GM19467 (cell line): ENCODE data around the gene ARID3A.
A peak's percentile ranks its signal among the peaks of the same experiment; 100 is the strongest.
"Not testable (repeated sequence)": the region's sequence is repeated elsewhere in the genome, so short reads cannot be mapped to it uniquely, and the experiment has no call there.

ENCODE experiments used
- ATAC-seq: cut with Tn5 transposase; IDR thresholded peaks from one replicate; pipeline ENCODE4 v1.9.1; 2021; ENCODE audit warnings: mild to moderate bottlenecking, moderate library complexity; ENCODE audit not compliant: unreplicated experiment

Gene ARID3A

GRCh38 chr19:945401-946252 is 19.8 kb downstream of the ARID3A start:
- ATAC-seq = no peak

DNA sequence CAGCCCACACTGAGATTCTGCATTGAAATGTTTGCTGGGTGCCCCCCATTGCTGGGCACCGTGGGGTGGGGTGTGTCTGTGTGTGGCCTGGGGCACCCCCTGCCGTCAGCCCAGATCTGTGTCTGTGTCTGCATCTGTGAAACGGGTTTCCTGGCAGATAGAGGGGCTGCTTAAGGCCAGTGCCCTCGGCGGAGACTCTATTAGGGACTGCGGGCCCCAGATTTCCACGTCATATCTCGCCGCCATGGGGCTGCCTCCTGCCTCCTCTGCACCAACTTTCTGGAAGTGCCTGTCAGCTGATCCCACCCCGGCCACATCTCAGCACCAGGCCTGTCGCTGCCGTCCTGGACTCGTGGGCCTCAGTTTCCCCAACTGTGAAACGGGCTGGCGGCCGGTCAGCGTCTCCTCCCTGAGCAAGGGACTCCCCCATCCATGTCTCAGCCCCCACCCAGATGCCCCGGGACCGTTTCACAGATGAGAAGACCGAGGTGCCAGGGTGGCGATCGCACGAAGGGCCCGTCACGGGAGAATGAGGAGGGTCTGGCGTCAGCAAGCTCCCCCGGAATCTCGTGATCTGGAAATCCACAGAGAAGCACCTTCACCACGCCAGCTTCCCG is 21.4 kb downstream of the ARID3A start:
- ATAC-seq = no peak

DNA sequence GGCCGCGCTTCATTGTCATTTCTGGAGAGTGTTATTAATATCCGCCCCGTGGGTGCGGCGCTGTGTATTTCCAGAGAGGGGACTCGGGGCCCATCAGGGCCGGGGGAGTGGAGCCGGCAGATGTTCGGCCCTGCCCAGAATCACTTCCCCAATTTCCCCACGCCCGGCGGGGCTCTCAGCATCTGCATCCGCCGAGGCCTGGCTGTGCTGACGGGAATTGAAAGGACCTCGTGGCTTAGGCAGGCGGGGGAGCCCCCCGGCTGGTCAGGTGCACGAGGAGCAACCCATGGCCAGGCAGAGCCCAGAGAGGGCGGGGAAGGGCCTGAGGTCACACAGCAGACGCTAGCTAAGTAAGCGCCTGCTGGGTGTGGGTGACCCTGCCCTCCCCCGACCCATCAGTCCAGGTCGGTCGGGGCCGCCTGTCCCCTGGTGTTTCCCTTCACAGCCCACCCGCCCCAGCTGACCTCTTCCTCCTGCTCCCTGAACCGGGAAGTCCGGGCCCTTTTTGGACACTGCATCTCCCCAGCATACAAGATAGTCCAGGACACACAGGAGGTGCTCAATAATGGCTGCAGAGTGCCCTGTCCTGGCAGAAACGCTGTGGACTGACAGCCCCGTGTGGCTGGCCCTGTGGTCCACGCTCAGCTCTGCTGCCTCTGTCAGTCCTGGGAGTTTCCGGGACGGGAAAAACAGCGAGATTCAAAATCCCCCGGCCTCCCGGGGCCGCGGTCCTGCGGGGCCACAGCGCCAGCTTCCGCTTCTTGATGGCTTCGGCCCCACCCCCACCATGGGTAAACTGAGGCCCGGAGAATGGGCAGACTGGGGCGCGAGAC is 22.1 kb downstream of the ARID3A start:
- peak; percentile 66 for ATAC-seq

- ATAC-seq = no peak
These were observed 23.1 kb downstream of the ARID3A start for GRCh38 chr19:948842-949496.

DNA sequence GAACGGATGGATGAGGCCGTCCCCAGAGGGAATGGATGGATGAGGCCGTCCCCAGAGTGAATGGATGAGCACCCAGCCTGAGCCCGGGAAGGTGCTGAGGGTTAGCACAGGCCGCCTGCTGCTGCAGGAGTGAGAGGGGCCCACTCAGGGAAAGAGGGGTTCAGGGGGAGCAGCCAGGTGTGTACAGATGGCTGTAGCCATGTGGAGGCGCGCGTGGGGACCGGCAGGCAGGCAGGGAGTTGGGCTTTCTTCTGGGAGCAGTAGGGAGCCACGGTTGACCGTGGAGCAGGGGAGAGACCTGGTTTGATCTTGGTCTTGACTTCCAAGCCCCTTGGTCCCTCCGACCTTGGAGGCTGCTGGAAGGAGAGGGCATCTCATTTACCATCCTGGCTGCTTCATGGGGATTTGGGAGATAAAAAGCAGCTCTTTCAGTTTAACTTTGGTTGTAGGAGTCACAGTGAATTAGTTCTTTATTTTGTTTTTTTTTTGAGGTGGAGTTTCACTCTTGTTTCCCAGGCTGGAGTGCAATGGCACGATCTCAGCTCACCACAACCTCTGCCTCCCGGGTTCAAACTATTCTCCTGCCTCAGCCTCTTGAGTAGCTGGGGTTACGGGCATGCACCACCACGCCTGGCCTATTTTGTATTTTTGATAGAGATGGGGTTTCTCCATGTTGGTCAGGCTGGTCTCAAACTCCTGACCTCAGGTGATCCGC is 24.7 kb downstream of the ARID3A start:
- ATAC-seq = no peak

DNA sequence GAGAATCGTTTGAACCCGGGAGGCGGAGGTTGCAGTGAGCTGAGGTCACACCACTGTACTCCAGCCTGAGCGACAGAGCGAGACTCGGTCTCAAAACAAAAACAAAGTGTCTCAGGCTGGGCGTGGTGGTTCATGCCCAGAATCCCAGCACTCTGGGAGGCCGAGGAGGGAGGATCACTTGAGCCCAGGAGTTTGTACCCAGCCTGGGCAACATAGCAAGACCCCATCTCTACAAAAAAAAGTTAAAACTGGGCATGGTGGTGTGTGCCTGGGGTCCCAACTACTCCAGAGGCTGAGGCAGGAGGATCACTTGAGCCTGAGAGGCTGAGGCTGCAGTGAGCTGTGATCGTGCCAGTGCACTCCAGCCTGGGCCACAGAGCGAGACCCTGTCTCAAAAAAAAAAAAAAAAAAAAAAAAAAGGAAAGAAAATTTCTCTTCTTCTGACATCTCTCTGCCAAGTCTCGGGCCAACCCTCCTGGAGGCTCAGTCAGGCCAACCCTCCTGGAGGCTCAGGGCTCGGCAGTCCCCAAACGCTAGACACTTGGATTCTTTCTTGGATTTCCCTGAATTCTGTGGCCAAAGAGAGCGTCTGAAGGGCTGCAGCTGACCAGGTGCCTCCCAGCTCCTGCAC is 26.3 kb downstream of the ARID3A start:
- no peak for ATAC-seq

- ATAC-seq = no peak
These were observed 27.0 kb downstream of the ARID3A start for GRCh38 chr19:952680-953444.

DNA sequence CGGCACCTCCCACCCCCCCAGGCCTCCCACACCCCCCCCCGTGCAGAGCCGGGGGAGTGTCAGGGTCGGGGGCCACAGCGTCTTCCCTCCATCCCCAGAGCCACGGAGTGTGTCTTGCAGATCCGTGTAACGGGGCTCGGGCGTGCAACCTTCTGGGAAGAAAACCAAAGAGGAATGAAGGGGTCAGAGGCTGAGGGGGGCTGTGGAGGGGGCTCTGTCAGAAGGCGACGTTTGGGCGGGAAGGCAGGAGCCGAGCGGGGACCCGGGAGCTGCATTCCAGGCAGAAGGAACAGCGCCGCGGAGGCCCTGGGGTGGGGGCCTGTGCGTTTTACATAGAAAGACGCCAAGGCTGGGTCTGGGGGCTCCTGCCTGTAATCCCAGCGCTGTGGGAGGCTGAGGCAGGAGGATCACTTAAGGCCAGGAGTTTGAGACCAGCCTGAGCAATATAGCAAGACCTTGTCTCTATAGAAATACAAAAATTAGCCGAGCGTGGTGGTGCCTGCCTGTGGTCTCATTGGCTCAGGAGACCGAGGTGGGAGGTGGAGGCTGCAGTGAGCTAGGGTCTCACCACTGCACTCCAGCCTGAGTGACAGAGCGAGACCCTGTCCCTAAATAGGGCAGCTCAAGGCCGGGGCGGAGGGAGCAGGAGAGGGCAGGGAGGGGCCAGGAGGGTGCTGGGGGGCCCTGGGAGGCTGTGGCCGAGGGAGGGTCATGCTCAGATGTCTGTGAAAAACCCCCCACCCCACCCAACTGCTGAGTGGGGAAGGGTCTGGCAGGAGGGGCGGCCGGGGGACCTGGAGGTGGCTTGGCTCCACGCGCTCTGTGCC is 27.8 kb downstream of the ARID3A start:
- no peak for ATAC-seq

- ATAC-seq = no peak
These were observed 28.4 kb downstream of the ARID3A start for GRCh38 chr19:954272-954671.

DNA sequence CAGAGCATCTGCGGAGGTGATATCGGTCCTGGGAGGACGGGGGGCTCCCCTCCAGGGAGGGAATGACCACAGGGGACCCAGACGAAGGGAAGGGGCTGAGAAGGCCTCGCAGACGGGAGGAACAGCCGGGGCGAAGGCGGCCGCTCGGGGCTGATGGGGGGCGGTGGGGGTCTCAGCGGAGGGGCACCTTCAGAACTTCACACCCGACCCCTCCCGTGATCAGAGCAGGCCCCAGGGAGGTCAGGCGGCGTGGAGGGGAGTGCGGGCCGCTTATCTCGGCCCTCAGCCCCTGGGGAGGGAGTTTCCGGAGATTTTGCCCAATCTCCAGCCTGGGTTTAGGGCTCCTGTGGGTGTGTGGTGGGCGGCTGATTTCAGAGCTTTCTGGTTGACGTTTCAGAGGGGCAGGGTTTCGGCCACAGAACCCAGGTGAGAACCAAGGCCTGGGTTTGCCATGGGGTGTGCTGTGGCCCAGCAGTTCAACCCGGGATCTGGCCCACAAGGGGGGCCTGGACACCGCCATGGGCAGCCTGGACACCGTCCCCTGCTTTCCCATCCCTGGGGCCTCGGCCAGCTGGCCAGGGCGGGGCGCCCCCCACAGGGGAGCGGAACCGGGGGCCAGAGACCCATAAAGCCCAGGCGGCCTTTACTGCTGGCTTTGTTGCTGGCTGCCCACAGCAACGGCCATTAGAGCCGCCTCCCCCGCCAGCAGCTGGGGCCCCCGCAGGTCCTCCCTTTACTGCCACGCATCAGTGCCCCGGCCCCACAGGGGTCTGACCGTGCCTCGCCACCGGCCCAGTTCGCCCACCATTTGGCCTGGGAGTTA is 29.0 kb downstream of the ARID3A start:
- ATAC-seq = no peak

DNA sequence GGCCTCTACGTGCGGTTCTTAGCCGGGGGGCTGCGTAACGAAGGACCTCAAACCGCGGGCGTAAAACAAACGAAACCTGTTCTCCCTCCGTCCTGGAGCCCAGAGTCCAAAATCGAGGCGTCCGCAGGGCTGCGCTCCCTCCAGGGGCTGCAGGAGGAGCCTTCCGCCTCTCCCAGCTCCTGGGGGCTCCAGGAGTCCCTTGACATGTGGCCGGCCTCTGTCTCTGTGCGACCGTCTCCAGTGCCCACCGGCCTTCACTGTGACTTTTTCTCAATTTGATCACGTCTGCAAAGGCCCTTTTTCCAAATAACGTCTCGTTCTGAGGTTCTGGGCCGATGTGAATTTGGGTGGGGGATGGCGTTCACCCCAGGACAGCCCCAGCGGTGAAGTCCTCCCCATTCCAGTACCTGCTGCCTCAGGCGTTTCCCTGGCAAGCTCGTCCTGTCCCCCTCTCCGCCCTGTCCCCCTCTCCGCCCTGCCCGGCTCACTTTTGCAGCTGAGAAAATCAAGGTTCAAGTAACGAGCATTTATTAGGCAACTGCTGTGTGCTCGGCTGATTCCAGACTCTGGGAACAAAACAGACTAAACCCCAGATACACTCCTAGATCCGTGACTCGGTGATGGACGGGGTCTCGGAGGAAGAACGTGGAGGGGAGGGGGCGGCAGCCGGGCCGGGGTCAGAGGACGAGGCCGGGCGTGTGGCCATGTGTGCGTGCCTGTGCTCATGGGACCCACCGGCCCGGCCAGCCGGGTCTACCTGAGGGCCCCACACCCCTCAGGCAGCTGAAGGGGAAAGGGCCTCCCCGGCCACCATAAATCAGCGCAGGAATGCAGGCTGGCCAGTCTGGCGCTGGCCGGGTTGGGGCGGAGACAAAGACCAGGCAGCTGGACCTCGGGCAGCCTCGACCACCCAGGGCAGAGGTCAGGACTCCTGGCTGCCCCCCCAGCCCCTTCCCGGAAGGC is 30.2 kb downstream of the ARID3A start:
- no peak for ATAC-seq

DNA sequence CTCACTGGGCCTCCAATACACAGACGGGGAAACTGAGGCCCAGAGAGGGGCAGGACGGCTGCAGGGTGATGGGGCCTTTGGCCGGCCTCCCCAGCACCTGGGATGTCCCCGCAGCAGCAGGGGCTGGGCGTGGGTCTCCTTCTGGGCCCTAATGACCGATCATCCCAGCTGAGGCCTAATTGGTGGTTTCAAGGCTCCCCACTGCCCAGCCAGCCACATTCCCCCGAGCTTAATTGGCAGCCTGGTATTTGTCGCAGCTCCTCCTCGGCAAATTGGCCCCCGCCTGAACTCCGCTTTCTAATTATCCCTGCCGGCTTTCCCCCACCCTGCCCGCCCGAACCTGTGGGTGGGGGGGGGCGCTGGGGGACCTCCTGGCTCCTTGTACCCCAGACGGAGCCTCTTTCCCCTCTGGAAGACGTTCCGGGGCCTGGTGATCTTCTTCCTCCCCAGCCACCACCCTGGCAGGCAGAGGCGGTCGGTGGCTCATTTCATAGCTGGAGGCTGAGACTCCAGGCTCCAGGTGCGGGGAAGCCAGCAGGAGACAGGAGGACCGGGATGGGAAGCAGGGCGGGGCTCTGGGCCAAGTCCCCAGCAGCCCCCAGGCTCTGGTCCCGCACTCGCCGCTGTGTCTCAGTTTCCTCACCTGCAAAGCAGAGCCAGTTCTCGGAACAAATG is 31.1 kb downstream of the ARID3A start:
- ATAC-seq = no peak

DNA sequence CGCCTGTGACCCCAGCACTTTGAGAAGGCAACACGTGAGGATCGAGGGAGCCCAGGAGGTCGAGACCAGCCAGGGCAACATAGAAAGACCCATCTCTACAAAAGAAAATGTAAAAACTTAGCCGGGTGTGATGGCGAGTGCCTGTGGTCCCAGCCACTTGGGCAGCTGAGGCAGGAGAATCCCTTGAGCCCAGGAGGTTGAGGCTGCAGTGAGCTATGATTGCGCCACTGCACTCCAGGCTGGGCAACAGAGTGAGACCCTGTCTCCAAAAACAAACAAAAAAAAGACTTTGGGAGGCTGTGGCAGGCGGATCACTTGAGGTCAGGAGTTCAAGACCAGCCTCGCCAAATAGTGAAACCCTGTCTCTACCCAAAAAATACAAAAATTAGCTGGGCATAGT is 31.7 kb downstream of the ARID3A start:
- ATAC-seq = not testable (repeated sequence)

- ATAC-seq = no peak
These were observed 33.4 kb downstream of the ARID3A start for GRCh38 chr19:958967-959855.

GRCh38 chr19:960020-960419 is 34.2 kb downstream of the ARID3A start:
- ATAC-seq = no peak
